OCI-LY7 (cell line): ENCODE data around the gene RPH3AL. TPM values are rescaled to one million over a fixed set of nuclear protein-coding genes. Genes with fewer than 3 reads are reported as not detected.

ENCODE experiments used
- BruUV-seq: library from RNA; stranded (reverse); fragments of 400-500 nt; replicated peaks from 2 replicates; lab custom pipeline; 2021; lab: Mats Ljungman, UMichigan
- CTCF ChIA-PET: fragments of 300-600 bp; sonication (Branson Sonifier 250); formaldehyde crosslinking; loops from one replicate; lab custom pipeline; 2022; ENCODE audit warnings: antibody characterized with exemption; ENCODE audit not compliant: unreplicated experiment; lab: Charles Lee
- POLR2A ChIA-PET: fragments of 300-600 bp; sonication (Branson Sonifier 250); formaldehyde crosslinking; loops from one replicate; lab custom pipeline; 2022; ENCODE audit warnings: antibody characterized with exemption; lab: Charles Lee
- DNase-seq: peaks from one replicate; pipeline ENCODE4 v3.0.0-alpha.2; 2015; ENCODE audit warnings: low spot score
- H2AFZ ChIP-seq: fragments of 200-600 bp; sonication (generic), shearing (Covaris generic); 2 replicates; pipeline ENCODE4 v1.6.1; 2014; ENCODE audit warnings: mild to moderate bottlenecking, antibody characterized with exemption, low read length, moderate library complexity
- H3K27ac ChIP-seq: fragments of 200-600 bp; sonication (generic); 2 replicates; pipeline ENCODE4 v1.5.1; 2014; ENCODE audit warnings: mixed run types, low read depth, mild to moderate bottlenecking, moderate library complexity, low read length, inconsistent platforms; ENCODE audit not compliant: poor library complexity, severe bottlenecking
- H3K36me3 ChIP-seq: fragments of 200-600 bp; sonication (generic); 2 replicates; pipeline ENCODE4 v1.6.1; 2014; ENCODE audit warnings: mild to moderate bottlenecking, antibody characterized with exemption, low read length, moderate library complexity, mixed read lengths; ENCODE audit not compliant: insufficient read depth
- H3K4me1 ChIP-seq: fragments of 200-600 bp; sonication (generic); 2 replicates; pipeline ENCODE4 v1.5.1; 2014; ENCODE audit warnings: mild to moderate bottlenecking, low read length; ENCODE audit not compliant: insufficient read depth, poor library complexity, severe bottlenecking
- H3K4me2 ChIP-seq: fragments of 200-600 bp; sonication (generic); 2 replicates; pipeline ENCODE4 v1.6.1; 2014; ENCODE audit warnings: mild to moderate bottlenecking, low read length
- H3K4me3 ChIP-seq: fragments of 200-600 bp; sonication (generic); 2 replicates; pipeline ENCODE4 v1.5.1; 2014; ENCODE audit warnings: mild to moderate bottlenecking, low read depth, low read length; ENCODE audit not compliant: poor library complexity, severe bottlenecking
- H3K79me2 ChIP-seq: fragments of 200-600 bp; sonication (generic); 2 replicates; pipeline ENCODE4 v1.6.1; 2016; ENCODE audit warnings: low read depth, mild to moderate bottlenecking, low read length, moderate library complexity, mixed read lengths; ENCODE audit not compliant: insufficient read depth
- H3K9me2 ChIP-seq: fragments of 200-600 bp; sonication (generic); 2 replicates; pipeline ENCODE4 v1.6.1; 2016; ENCODE audit warnings: mild to moderate bottlenecking, low read length, mixed read lengths; ENCODE audit not compliant: insufficient read depth
- H3K9me3 ChIP-seq: fragments of 200-600 bp; sonication (generic); 2 replicates; pipeline ENCODE4 v1.6.1; 2014; ENCODE audit warnings: mild to moderate bottlenecking, mixed run types, low read length, mixed read lengths
- H4K20me1 ChIP-seq: fragments of 200-600 bp; sonication (generic); 2 replicates; pipeline ENCODE4 v1.6.1; 2014; ENCODE audit warnings: mild to moderate bottlenecking, antibody characterized with exemption, low read length, moderate library complexity, mixed read lengths; ENCODE audit not compliant: insufficient read depth
- EZH2phosphoT487 ChIP-seq: fragments of 200-600 bp; sonication (generic); IDR thresholded peaks from 2 replicates; pipeline ENCODE4 v1.6.1; 2018; ENCODE audit warnings: low read depth, borderline replicate concordance, mild to moderate bottlenecking, mixed run types, antibody characterized with exemption, low read length, moderate library complexity, mixed read lengths
- intact Hi-C: fragments of 100-400 bp; cut with micrococcal nuclease; formaldehyde crosslinking; loops from one replicate; pipeline ENCODE4 v1.10.0; 2022; ENCODE audit not compliant: unreplicated experiment
- total RNA-seq, 2 experiments: library from RNA; depleted of rRNA in 1 of 2; stranded (reverse); fragments of >200 nt in 1 of 2; shearing (Covaris generic) in 1 of 2; gene quantifications; 2 replicates each; pipeline ENCODE4 v1.2.3, GENCODE V29; 2014 to 2022
- TF ChIP-seq, protein P1 (sequence below): fragments of 200-600 bp; sonication (generic); conservative IDR thresholded peaks from 2 replicates; pipeline ENCODE4 v1.5.1; 2014; ENCODE audit warnings: mild to moderate bottlenecking, antibody characterized with exemption, low read length, moderate library complexity, mixed read lengths

RPH3AL gene
- total RNA-seq, 2 experiments from 2014 or later: 1.0 to 2.2 TPM

DNA sequence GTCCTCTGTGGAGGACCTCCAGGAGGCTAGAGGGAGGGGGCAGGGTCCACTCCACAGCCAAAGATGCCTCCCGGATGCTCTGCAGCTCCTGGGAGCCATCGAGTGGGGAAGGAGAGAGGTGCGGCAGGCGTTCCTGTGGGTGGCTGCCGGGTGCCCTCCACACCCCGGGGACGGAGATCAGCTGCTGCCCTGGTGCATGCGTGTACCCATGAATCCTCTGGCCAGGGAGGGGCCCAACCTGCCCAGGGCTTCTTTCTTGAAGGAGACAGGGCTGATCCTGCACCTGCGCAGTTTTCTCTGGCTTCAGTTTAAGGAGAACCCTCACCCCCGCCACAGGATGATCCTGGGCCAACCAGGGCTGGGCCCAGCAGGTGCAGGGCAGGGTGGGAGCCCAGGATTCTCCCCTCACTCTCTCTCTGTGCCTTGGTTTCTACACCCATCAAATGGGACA lies 137.7 kb downstream of the RPH3AL start:
- Histone ChIP-seq H3K4me2 (no peak overlapping the region), H2AFZ (no peak overlapping the region)

DNA sequence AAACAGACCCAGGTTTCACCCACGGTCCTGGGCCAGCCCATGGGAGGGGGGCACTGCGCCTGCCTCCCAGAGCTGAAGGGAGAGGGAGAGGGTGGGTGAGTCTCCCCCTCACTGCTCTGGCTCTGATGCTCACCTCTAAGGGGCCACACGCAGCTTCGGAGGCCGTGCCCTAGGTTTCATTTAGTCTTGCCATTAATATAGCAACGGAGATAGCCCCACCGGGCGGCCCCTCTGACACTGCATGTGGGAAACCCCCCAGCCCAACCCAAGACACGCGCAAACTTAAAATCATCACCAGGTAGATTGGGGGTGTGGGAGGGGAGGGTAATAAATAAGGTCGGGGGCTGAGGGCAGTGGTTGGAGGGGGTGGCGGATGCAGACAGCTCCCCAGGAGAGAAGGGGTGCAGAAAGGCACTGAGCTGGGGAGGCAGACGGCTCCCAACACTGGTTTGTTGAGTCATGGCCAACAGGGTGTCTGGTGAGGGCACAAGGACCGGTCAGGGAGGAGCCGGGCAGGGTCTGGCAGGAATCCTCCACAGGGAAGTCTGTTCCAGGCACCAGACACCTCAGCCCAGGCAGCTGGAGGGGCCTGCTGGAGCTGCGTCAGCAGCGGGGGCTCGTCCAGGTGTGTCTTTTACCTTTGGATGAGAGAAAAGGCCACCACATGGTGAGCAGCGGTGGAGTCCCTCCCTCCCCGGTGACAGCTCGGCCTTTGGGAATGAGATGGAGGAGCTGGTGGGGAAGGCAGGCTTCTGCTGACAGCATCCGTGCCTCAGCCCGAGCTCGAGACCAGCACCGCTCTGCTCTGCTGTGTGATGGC lies 139.1 kb downstream of the RPH3AL start:
- no peaks in the 10 kb centered on the region for H4K20me1 ChIP-seq
- ChIA-PET CTCF (no interaction called here), POLR2A (no interaction called here)
- no peak for TF ChIP-seq EZH2phosphoT487
- TF ChIP-seq, protein P1, sequence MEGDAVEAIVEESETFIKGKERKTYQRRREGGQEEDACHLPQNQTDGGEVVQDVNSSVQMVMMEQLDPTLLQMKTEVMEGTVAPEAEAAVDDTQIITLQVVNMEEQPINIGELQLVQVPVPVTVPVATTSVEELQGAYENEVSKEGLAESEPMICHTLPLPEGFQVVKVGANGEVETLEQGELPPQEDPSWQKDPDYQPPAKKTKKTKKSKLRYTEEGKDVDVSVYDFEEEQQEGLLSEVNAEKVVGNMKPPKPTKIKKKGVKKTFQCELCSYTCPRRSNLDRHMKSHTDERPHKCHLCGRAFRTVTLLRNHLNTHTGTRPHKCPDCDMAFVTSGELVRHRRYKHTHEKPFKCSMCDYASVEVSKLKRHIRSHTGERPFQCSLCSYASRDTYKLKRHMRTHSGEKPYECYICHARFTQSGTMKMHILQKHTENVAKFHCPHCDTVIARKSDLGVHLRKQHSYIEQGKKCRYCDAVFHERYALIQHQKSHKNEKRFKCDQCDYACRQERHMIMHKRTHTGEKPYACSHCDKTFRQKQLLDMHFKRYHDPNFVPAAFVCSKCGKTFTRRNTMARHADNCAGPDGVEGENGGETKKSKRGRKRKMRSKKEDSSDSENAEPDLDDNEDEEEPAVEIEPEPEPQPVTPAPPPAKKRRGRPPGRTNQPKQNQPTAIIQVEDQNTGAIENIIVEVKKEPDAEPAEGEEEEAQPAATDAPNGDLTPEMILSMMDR: no peak
- no TSS peak for BruUV-seq
- H3K36me3 ChIP-seq: no peaks in the 10 kb centered on the region
- intact Hi-C loops: no loop called here
- H3K9me2 ChIP-seq: no peaks in the 10 kb centered on the region
- no peak overlapping the region for H3K4me2 ChIP-seq
- H2AFZ ChIP-seq: no peak overlapping the region
- no peaks in the 10 kb centered on the region for H3K79me2 ChIP-seq
- no peak for DNase-seq
- no peaks in the 10 kb centered on the region for H3K4me1 ChIP-seq
- H3K27ac ChIP-seq: no peak overlapping the region
- no peaks in the 10 kb centered on the region for H3K9me3 ChIP-seq
- no peak overlapping the region for H3K4me3 ChIP-seq

More for the DNA sequence above, 137.7 kb downstream of the RPH3AL start:
- H3K9me3 ChIP-seq: no peaks in the 10 kb centered on the region
- no peak overlapping the region for H3K27ac ChIP-seq
- DNase-seq: no peak
- BruUV-seq: no TSS peak
- TF ChIP-seq, protein P1: no peak
- TF ChIP-seq EZH2phosphoT487: no peak
- H3K79me2 ChIP-seq: no peaks in the 10 kb centered on the region
- ChIA-PET POLR2A (no interaction called here), CTCF (no interaction called here)
- no peaks in the 10 kb centered on the region for H3K36me3 ChIP-seq
- H3K4me3 ChIP-seq: no peak overlapping the region
- H3K4me1 ChIP-seq: no peaks in the 10 kb centered on the region
- intact Hi-C loops: no loop called here
- H3K9me2 ChIP-seq: no peaks in the 10 kb centered on the region
- H4K20me1 ChIP-seq: no peaks in the 10 kb centered on the region

- Histone ChIP-seq H3K4me3 (no peak overlapping the region), H3K4me1 (no peaks in the 10 kb centered on the region), H3K79me2 (no peaks in the 10 kb centered on the region), H3K9me3 (no peaks in the 10 kb centered on the region), H3K27ac (no peak overlapping the region), H3K9me2 (no peaks in the 10 kb centered on the region), H4K20me1 (no peaks in the 10 kb centered on the region), H2AFZ (no peak overlapping the region), H3K36me3 (no peaks in the 10 kb centered on the region), H3K4me2 (no peak overlapping the region)
- TF ChIP-seq EZH2phosphoT487: no peak
- TF ChIP-seq, protein P1: no peak
- DNase-seq: no peak
- CTCF ChIA-PET: no interaction called here
- no TSS peak for BruUV-seq
- POLR2A ChIA-PET: no interaction called here
- intact Hi-C loops: no loop called here
Observed at GRCh38 chr17:210402-210801, 142.2 kb downstream of the RPH3AL start.
